ENCODE results near the gene PSMD7.

The PSMD7 gene

DNA sequence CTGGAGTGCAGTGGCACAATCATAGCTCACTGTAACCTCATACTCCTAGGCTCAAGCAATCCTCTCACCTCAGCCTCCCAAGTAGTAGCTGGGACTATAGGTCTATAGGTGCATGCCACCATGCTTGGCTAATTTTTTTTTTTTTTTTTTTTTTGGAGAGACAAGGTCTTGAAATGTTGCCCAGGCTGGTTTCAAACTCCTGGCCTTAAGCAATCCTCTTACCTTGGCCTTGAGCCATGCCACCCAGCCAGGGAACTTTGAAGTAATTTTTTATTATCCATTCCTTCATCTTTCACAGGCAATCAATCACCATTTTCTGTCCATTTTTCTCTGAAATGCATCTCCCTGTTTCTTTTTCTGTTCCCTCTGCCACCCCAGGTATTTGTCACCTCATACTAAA, 6.3 kb upstream of the PSMD7 start:
- TF ChIP-seq SPI1 (IDR thresholded peaks at IDR 0.05; ENCODE audit: borderline replicate concordance, low read depth) = no peak
- TF ChIP-seq GABPA (IDR thresholded peaks at IDR 0.05; ENCODE audit: low read depth) = no peak
- TF ChIP-seq REST (IDR thresholded peaks at IDR 0.05; ENCODE audit: insufficient replicate concordance, low read depth) = no peak
- no peak for TF ChIP-seq CTCF (IDR thresholded peaks at IDR 0.05; ENCODE audit: insufficient read depth, low read length)
- TF ChIP-seq POLR2AphosphoS5 (IDR thresholded peaks at IDR 0.05; ENCODE audit: low read depth) = no peak
- no peak for DNase-seq (ENCODE audit: low read depth in 1 of 2, low spot score in 1 of 2)
- no peak overlapping the region for H3K4me3 ChIP-seq (replicated peaks; ENCODE audit: insufficient read depth, low read length)

DNA sequence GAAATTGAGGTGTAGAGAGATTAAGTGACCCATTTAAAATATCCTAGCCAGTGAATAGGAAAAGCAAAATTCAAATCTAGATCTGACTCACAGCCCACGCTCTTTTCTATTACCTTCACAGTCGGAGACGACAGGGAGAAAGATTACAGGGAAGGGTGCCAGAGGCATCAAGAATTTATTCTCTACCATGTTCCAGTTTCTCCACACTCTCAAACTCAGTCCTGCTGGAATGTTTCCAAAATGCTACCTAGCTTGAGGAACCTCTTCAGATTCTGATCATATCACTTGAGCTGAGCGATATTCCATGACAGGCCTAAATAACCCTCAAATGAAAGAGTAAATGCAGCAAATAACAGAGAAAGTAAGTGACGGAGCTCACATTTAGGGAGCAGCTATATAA, 5.4 kb upstream of the PSMD7 start:
- Histone ChIP-seq H3K27me3 (ENCODE audit: insufficient read depth, poor library complexity, severe bottlenecking) (no peaks in the 10 kb centered on the region), H3K27ac (replicated peaks) (no peak overlapping the region), H3K4me3 (replicated peaks; ENCODE audit: insufficient read depth, low read length) (no peak overlapping the region)
- DNase-seq (ENCODE audit: low read depth in 1 of 2, low spot score in 1 of 2) = no peak
- TF ChIP-seq SPI1 (IDR thresholded peaks at IDR 0.05; ENCODE audit: borderline replicate concordance, low read depth) (no peak), GABPA (IDR thresholded peaks at IDR 0.05; ENCODE audit: low read depth) (no peak), POLR2AphosphoS5 (IDR thresholded peaks at IDR 0.05; ENCODE audit: low read depth) (no peak), REST (IDR thresholded peaks at IDR 0.05; ENCODE audit: insufficient replicate concordance, low read depth) (no peak), CTCF (IDR thresholded peaks at IDR 0.05; ENCODE audit: insufficient read depth, low read length) (no peak)

More for the DNA sequence above, 6.3 kb upstream of the PSMD7 start:
- H3K27ac ChIP-seq (replicated peaks) = no peak overlapping the region
- no peaks in the 10 kb centered on the region for H3K27me3 ChIP-seq (ENCODE audit: insufficient read depth, poor library complexity, severe bottlenecking)

- no peak overlapping the region for H3K27ac ChIP-seq (replicated peaks)
- DNase-seq (ENCODE audit: low read depth in 1 of 2, low spot score in 1 of 2) = no peak
- H3K4me3 ChIP-seq (replicated peaks; ENCODE audit: insufficient read depth, low read length) = no peak overlapping the region
- TF ChIP-seq SPI1 (IDR thresholded peaks at IDR 0.05; ENCODE audit: borderline replicate concordance, low read depth) = no peak
- TF ChIP-seq POLR2AphosphoS5 (IDR thresholded peaks at IDR 0.05; ENCODE audit: low read depth) = no peak
- no peak for TF ChIP-seq REST (IDR thresholded peaks at IDR 0.05; ENCODE audit: insufficient replicate concordance, low read depth)
- no peak for TF ChIP-seq GABPA (IDR thresholded peaks at IDR 0.05; ENCODE audit: low read depth)
- TF ChIP-seq CTCF (IDR thresholded peaks at IDR 0.05; ENCODE audit: insufficient read depth, low read length) = no peak
- H3K27me3 ChIP-seq (ENCODE audit: insufficient read depth, poor library complexity, severe bottlenecking) = no peaks in the 10 kb centered on the region
Measured at GRCh38 chr16:74291577-74292208, 4.9 kb upstream of the PSMD7 start.

All from HL-60 (cell line).